ENCODE measurements around the gene DEFB127.

GRCh38 chr20:164618-165017 lies 7.4 kb downstream of the DEFB127 start:
- TF ChIP-seq, protein P1, sequence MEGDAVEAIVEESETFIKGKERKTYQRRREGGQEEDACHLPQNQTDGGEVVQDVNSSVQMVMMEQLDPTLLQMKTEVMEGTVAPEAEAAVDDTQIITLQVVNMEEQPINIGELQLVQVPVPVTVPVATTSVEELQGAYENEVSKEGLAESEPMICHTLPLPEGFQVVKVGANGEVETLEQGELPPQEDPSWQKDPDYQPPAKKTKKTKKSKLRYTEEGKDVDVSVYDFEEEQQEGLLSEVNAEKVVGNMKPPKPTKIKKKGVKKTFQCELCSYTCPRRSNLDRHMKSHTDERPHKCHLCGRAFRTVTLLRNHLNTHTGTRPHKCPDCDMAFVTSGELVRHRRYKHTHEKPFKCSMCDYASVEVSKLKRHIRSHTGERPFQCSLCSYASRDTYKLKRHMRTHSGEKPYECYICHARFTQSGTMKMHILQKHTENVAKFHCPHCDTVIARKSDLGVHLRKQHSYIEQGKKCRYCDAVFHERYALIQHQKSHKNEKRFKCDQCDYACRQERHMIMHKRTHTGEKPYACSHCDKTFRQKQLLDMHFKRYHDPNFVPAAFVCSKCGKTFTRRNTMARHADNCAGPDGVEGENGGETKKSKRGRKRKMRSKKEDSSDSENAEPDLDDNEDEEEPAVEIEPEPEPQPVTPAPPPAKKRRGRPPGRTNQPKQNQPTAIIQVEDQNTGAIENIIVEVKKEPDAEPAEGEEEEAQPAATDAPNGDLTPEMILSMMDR (IDR thresholded peaks at IDR 0.05), result no peak
- TF ChIP-seq POLR2A (IDR thresholded peaks at IDR 0.05), result no peak

Data from uterus (tissue), 2 donors.